Uterus (tissue), 2 donors: ENCODE data around the gene KRT39.

ENCODE experiments used
- POLR2A ChIP-seq, 2 donors: fragments of 450-650 bp; IDR thresholded peaks; one replicate each; pipeline ENCODE4 v1.6.1; 2016; ENCODE audit warnings: antibody characterized with exemption in 2 of 2, mild to moderate bottlenecking in 1 of 2, moderate library complexity in 1 of 2
- TF ChIP-seq, protein P1 (sequence below), 4 experiments: fragments of 200-600 bp in 2 of 4; fragments of 450-650 bp in 2 of 4; sonication (generic) in 2 of 4; IDR thresholded peaks; one replicate each; pipeline ENCODE4 v1.5.1; 2016 to 2019; ENCODE audit warnings: antibody characterized with exemption in 4 of 4, mild to moderate bottlenecking in 2 of 4, moderate library complexity in 1 of 4

DNA sequence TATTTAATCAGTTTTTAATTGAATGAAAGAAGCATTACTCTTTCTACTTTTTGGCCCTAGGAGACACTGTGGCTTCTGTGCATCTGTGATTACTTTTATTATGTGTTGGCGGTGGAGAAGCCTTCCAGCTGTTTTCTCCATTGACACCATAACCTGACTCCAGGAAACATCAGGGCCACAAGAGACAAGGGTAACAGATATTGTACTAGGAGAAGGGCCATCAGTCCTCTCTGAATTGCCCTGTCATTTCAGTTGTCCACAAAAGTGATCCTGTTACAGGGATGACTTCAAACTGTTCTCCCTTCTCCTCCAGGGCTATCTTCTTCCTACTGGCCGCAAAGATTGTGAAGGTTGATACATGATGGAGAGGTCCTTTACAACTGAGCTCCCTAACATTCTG, 14.6 kb downstream of the KRT39 start:
- TF ChIP-seq, protein P1, sequence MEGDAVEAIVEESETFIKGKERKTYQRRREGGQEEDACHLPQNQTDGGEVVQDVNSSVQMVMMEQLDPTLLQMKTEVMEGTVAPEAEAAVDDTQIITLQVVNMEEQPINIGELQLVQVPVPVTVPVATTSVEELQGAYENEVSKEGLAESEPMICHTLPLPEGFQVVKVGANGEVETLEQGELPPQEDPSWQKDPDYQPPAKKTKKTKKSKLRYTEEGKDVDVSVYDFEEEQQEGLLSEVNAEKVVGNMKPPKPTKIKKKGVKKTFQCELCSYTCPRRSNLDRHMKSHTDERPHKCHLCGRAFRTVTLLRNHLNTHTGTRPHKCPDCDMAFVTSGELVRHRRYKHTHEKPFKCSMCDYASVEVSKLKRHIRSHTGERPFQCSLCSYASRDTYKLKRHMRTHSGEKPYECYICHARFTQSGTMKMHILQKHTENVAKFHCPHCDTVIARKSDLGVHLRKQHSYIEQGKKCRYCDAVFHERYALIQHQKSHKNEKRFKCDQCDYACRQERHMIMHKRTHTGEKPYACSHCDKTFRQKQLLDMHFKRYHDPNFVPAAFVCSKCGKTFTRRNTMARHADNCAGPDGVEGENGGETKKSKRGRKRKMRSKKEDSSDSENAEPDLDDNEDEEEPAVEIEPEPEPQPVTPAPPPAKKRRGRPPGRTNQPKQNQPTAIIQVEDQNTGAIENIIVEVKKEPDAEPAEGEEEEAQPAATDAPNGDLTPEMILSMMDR (IDR thresholded peaks at IDR 0.05) = no peak
- TF ChIP-seq POLR2A (IDR thresholded peaks at IDR 0.05) = no peak
